Activated naive CD4-positive, alpha-beta T cell treated with anti-CD3 and anti-CD28 coated beads for 36 hours (primary cell): ENCODE data around the gene SCAMP5. TPM values are rescaled to one million over a fixed set of nuclear protein-coding genes. Genes with fewer than 3 reads are reported as not detected.

Experiments used
- CTCF ChIA-PET: fragments of 350-600 bp; sonication (Branson Sonifier 250); formaldehyde crosslinking; loops from one replicate; lab custom pipeline; 2021; ENCODE audit warnings: antibody characterized with exemption; lab: Charles Lee
- DNase-seq: peaks from one replicate; pipeline ENCODE4 v3.0.0-alpha.2; 2020
- H3K27ac Mint-ChIP-seq: one replicate; pipeline ENCODE4 v1.8.0; 2021; ENCODE audit warnings: mild to moderate bottlenecking, mixed read lengths
- H3K27me3 Mint-ChIP-seq: one replicate; pipeline ENCODE4 v1.8.0; 2021; ENCODE audit warnings: low read depth, mixed read lengths
- H3K36me3 Mint-ChIP-seq: one replicate; pipeline ENCODE4 v1.8.0; 2021; ENCODE audit warnings: low read depth, mixed read lengths
- H3K4me1 Mint-ChIP-seq: one replicate; pipeline ENCODE4 v1.8.0; 2021; ENCODE audit warnings: low read depth, mixed read lengths
- H3K4me3 Mint-ChIP-seq: one replicate; pipeline ENCODE4 v1.8.0; 2021; ENCODE audit warnings: mild to moderate bottlenecking, moderate library complexity, mixed read lengths
- H3K9me3 Mint-ChIP-seq: one replicate; pipeline ENCODE4 v1.8.0; 2021; ENCODE audit warnings: mixed read lengths
- intact Hi-C: fragments of 100-400 bp; cut with micrococcal nuclease; formaldehyde crosslinking; loops from one replicate; pipeline ENCODE4 v1.15.1; 2023
- total RNA-seq, 2 experiments: library from RNA; stranded (reverse); gene quantifications; one replicate each; pipeline ENCODE4 v1.2.3, GENCODE V29; 2021

SCAMP5 gene
- total RNA-seq, 2 experiments from 2014 or later: 0.15 to 0.38 TPM

DNA sequence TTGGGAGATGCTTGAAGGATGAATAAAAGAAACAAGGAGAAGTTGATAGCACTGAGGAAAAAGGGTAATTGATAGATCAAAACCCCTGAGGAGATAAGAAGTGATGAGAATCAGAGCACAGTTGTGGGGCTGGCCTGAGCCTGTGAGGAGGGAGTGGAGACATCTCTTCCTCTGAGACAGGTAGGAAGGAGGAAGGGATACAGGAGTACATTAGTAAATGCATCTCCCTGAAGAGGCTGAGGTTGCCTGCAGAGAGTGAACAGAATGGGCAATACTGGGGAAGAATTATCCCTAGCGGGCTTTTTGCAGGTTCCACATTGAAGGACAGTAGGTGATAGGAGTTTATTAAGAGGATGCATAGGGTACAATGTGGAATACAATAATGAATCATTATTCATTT, 17.3 kb upstream of the SCAMP5 start:
- no peak overlapping the region for H3K4me3 Mint-ChIP-seq
- intact Hi-C loops: no loop called here
- no peak overlapping the region for H3K27ac Mint-ChIP-seq
- DNase-seq: no peak
- CTCF ChIA-PET: interaction anchor here (0.6 to 1.3 kb wide), 3 partner anchors 223 to 1718 kb away, joined by 3 read pairs; no protein-coding TSS in a partner anchor
- H3K27me3 Mint-ChIP-seq: peaks cover 7% of the 10 kb centered on the region
- no peaks in the 10 kb centered on the region for H3K36me3 Mint-ChIP-seq
- peaks cover 6% of the 10 kb centered on the region for H3K4me1 Mint-ChIP-seq
- no peaks in the 10 kb centered on the region for H3K9me3 Mint-ChIP-seq

DNA sequence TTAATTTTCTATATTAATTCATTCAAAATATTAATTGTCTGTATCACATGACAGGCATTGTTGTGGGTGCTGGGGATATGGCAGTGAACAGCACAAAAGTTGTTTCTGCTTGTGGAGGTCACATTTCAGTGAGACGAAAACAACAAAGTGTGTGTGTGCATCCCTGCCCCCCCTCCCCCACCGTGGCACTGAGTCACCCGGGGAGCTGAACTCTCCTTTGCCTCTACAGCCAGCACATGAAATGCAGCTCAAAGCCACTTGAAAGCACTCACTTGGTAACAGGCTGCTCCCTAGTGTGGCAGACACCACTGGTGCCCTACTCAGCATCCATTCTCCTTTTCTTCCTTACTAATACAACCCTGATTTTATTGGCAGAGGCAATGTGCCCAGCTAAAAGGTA, 16.9 kb upstream of the SCAMP5 start:
- Mint-ChIP-seq H3K27ac (no peak overlapping the region), H3K9me3 (no peaks in the 10 kb centered on the region), H3K27me3 (peaks cover 7% of the 10 kb centered on the region), H3K4me3 (no peak overlapping the region), H3K4me1 (peaks cover 7% of the 10 kb centered on the region), H3K36me3 (no peaks in the 10 kb centered on the region)
- CTCF ChIA-PET: interaction anchor here (0.6 to 1.3 kb wide), 2 partner anchors 222 to 298 kb away, joined by 3 read pairs; no protein-coding TSS in a partner anchor
- DNase-seq: peak; percentile 46
- intact Hi-C loops: no loop called here

DNA sequence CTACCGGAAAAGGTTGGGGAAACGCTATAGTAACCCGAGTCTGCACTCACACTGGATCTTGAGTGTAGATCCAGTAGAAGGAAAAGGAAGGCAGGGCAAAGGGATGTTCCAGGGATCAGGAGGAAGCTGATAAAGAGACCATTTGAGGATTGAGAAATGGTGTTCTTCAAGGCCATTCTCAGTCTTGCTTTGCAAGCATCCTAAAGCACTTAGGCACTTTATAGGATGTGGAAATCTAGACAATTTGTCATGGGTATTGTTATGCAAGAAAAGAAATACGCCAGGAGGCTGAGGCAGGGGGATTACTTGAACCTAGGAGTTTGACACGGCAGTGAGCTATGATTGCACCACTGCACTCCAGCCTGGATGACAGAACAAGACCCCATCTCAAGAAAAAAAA, 13.2 kb upstream of the SCAMP5 start:
- Mint-ChIP-seq H3K36me3 (no peaks in the 10 kb centered on the region), H3K4me1 (peaks cover 13% of the 10 kb centered on the region), H3K4me3 (no peak overlapping the region), H3K27ac (no peak overlapping the region), H3K9me3 (no peaks in the 10 kb centered on the region), H3K27me3 (peaks cover 10% of the 10 kb centered on the region)
- intact Hi-C loops: no loop called here
- no peak for DNase-seq
- CTCF ChIA-PET: no interaction called here

DNA sequence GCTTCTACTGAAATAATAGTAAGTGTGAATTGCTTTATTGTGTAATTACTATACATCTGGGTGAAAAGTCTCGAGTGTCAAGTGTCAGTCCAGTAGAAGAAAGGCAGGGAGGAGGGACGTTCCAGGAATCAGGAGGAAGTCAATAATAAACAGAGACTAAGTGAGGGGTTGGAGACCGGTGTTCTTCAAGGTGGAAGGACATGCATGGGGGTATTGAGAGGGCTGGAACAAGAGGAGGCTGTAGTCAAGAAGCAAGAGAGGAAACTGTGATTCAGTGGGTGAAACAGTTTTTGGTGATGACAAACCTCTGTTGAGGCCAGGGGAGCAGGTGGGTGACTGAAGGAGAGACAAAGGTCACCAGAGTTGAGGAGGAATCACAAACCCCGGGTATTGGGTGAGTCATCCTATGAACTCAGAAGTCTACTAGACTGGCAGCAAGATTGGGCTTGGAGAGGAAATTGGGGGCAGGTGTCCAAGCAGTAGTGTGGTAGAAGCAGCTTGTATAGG, 11.6 kb upstream of the SCAMP5 start:
- CTCF ChIA-PET: interaction anchor here (0.7 kb wide), 1 partner anchor 27 kb away, joined by 4 read pairs; no protein-coding TSS in a partner anchor
- Mint-ChIP-seq H3K9me3 (no peaks in the 10 kb centered on the region), H3K36me3 (no peaks in the 10 kb centered on the region), H3K4me1 (peaks cover 7% of the 10 kb centered on the region), H3K27ac (peak overlapping the region; percentile 0), H3K27me3 (peaks cover 10% of the 10 kb centered on the region), H3K4me3 (no peak overlapping the region)
- intact Hi-C loops: loop anchor here (1.0 kb wide), 1 partner anchor 138 kb away; no protein-coding TSS in a partner anchor
- DNase-seq: peak; percentile 67

DNA sequence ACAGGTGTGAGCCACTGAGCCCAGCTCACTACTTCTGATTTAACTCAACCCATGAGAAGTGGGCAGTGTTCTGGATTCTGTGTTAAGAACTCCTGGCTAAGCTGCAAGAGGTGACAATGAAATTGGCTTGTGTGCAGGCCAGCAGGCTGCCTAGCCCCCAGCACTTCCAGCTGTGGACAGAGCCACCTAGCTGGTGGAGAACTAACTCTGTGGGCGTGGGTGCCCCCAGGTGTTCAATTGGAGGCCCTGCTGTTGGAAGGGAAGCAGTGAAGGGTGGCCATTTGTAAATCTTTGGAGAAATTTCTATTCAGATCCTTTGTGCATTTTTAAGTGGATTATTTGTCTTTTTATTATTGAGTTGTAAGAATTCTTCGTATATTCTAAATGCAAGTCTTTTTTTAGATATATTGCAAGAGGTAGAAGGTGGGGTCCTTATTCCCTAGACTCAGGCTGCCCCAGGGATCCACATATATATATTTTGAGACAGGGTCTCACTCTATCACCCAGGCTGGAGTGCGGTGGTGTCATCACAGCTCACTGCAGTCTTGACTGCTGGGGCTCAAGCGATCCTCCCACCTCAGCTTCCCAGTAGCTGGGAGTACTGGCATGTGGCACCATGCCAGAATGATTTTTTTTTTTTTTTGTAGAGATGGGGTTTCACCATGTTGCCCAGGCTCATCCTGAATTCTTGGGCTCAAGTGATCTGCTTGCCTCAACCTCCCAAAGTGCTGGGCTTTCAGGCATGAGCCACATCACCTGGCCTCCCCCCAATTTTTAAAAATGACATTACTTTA, 7.2 kb upstream of the SCAMP5 start:
- peak; percentile 73 for DNase-seq

DNA sequence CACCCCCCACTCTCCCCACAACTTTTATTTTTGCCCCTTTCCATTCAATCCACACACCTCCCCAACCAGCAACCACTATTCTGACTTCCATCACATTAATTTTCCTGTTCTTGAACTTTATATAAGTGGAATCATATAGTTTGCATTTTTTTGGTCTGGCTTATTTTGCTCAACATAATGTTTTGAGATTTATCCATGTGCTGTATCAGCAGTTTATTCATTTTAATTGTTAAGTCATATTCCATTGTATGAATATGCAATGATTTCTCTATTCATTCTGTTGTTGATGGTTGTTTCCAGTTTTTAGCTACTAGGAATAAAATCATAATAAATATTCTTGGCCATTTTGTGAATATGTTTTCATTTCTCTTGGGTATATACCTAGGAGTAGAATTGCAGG, 5.8 kb upstream of the SCAMP5 start:
- Mint-ChIP-seq H3K27me3 (peaks cover 8% of the 10 kb centered on the region), H3K27ac (no peak overlapping the region), H3K4me3 (no peak overlapping the region), H3K9me3 (no peaks in the 10 kb centered on the region), H3K4me1 (peaks cover 4% of the 10 kb centered on the region), H3K36me3 (no peaks in the 10 kb centered on the region)
- no peak for DNase-seq
- intact Hi-C loops: no loop called here
- CTCF ChIA-PET: no interaction called here

More for the DNA sequence above, 7.2 kb upstream of the SCAMP5 start:
- H3K9me3 Mint-ChIP-seq: no peaks in the 10 kb centered on the region
- peaks cover 6% of the 10 kb centered on the region for H3K27me3 Mint-ChIP-seq
- no peaks in the 10 kb centered on the region for H3K36me3 Mint-ChIP-seq
- H3K4me3 Mint-ChIP-seq: no peak overlapping the region
- no peak overlapping the region for H3K27ac Mint-ChIP-seq
- intact Hi-C loops: loop anchor here (1.0 kb wide), 2 partner anchors 32 to 217 kb away; partner anchors contain the start of gene RPP25
- peaks cover 11% of the 10 kb centered on the region for H3K4me1 Mint-ChIP-seq
- CTCF ChIA-PET: interaction anchor here (0.6 to 0.8 kb wide), 3 partner anchors 31 to 87 kb away, joined by 3 read pairs; partner anchors contain the start of genes PPCDC and RPP25

DNA sequence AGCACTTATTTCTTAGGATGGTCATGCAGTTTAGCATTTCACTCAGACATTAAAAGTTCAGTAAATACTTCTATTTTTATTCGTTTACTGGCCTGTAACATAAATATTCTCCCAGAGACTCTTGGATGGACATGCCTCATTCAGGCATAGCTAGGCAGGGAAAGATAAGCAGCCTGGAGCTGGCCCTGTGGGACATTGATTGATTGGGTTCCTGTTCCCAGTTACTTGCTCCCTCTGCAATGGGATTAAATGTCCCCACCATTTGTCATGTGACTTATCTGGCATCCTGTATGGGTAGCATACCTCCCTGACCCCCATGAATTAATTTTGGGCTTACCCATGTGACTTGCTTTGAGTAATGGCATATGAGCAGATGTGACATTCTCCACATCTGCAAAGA, 2.7 kb upstream of the SCAMP5 start:
- no peak for DNase-seq
- Mint-ChIP-seq H3K36me3 (no peaks in the 10 kb centered on the region), H3K27me3 (peaks cover 22% of the 10 kb centered on the region), H3K4me1 (peaks cover 15% of the 10 kb centered on the region), H3K9me3 (no peaks in the 10 kb centered on the region), H3K4me3 (no peak overlapping the region), H3K27ac (no peak overlapping the region)
- CTCF ChIA-PET: no interaction called here
- intact Hi-C loops: no loop called here

DNA sequence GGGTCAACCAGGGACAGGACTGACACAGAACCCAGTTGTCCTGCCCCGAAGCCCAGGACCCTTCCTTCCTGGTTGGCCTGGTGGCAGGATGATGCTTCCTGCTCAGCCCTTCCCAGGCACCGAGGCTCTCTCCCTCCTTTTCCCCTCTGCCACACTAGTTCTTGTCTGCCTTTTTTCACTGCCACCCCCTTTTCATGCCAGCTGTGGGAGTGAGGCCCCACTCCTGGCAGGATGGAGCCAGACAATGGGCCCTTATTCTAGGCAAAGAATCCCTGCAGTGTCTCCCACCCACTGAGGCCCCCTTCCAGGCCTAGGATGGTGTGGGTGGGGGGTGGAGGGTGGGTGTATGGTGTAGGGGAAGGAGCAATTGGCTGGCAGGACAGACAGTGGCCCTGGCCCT, 1.1 kb upstream of the SCAMP5 start:
- intact Hi-C loops: no loop called here
- Mint-ChIP-seq H3K9me3 (no peaks in the 10 kb centered on the region), H3K27ac (no peak overlapping the region), H3K36me3 (no peaks in the 10 kb centered on the region), H3K4me3 (no peak overlapping the region), H3K27me3 (peaks cover 31% of the 10 kb centered on the region), H3K4me1 (peaks cover 15% of the 10 kb centered on the region)
- CTCF ChIA-PET: no interaction called here
- DNase-seq: no peak

DNA sequence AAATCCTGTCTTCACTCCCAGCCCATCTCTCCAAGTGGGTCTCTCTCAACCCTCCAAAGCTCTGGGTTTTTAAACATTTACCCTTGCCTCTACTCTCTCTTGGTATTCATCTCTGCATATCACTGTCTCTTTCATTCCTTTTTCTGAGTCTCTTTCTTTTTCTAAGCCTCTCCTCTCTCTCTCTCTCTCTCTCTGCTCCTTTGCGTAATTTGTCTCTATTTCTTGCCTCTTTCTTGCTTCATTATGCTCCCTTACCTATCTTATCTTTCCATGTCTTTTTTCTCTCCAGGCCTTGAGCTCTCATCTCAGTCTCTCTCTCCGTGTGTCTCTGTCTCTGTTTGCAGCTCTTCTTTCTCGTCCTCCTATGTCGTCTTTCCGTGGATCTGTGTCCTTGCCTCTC, 678 bp upstream of the SCAMP5 start:
- Mint-ChIP-seq H3K36me3 (no peaks in the 10 kb centered on the region), H3K9me3 (no peaks in the 10 kb centered on the region), H3K27me3 (peaks cover 33% of the 10 kb centered on the region), H3K4me1 (peaks cover 15% of the 10 kb centered on the region), H3K4me3 (peak overlapping the region; percentile 65), H3K27ac (no peak overlapping the region)
- intact Hi-C loops: loop anchor here (1.0 to 5.0 kb wide), 2 partner anchors 38 to 167 kb away; partner anchors contain the start of genes CPLX3 and RPP25
- CTCF ChIA-PET: no interaction called here
- no peak for DNase-seq

DNA sequence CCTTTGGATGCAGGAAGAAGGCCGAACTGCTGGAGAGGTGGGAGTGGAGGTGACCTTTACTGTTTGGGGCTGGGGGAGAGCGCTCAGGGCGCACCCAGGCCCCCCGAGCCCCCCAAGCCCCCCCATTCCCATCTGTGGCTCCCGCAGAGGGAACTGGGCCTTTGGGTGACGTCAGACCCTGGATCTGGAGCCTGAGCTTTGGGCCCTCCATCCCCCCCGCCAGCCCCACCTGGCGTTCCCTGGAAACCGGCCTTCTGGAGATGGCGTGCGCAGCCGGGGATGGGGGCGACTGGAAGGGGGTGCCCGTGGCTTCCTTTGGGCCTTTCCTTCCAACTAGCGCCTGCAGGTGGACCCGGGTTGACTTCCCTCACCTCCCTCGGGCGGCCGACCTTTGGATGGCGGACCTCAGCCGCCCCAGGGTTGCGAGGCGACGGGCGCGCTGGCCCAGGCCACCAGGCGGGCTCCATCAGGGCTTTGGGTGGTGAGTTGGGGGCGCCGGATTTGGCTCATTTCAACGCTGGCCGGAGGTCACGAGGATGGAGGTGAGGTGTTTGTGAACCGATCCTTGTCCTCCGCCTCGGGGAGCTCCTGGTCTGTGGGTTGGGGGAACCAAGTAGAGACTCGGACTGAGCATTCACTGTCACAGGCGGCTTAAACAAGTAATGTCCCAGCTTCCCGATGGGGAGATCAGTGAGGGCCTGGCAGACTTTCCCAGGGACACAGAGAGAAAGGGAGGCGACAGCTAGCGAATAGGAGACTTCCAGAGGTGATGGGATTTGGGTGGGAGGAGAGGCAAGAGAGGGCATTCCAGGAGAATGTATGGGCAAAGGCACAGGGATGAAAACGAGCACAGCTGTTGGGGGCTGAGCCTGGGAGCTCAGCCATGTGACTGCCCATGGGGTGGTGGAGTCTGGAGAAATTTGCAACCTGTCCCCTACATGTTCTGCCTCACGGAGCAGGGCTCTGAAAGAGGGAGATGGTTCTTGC, 709 bp downstream of the SCAMP5 start:
- CTCF ChIA-PET: no interaction called here
- H3K4me1 Mint-ChIP-seq: peaks cover 12% of the 10 kb centered on the region
- peak overlapping the region; percentile 65 for H3K4me3 Mint-ChIP-seq
- peaks cover 33% of the 10 kb centered on the region for H3K27me3 Mint-ChIP-seq
- no peak overlapping the region for H3K27ac Mint-ChIP-seq
- intact Hi-C loops: loop anchor here (1.0 to 5.0 kb wide), 2 partner anchors 40 to 169 kb away; partner anchors contain the start of genes CPLX3 and RPP25
- no peaks in the 10 kb centered on the region for H3K9me3 Mint-ChIP-seq
- no peak for DNase-seq
- no peaks in the 10 kb centered on the region for H3K36me3 Mint-ChIP-seq

DNA sequence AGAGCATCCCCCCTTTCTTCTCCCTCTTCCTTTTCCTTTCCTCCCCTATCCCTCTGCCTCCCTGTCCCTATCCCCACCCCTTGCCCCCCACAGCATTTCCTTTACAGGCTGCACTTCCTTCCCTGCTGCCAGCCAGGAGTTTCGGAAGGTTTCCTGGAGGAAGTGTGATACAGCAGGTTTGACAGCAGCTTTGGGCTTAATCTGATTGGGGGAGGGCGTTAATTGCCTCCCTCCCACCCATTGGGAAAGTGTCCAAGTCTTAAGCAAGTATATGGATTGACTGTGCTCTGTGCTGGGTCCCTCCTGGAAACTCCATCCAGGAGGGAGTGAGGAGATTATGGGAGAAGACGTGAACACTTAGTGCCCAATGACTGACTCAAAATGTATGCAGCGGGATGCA, 1.8 kb downstream of the SCAMP5 start:
- intact Hi-C loops: loop anchor here (5.0 kb wide), 1 partner anchor 170 kb away; the partner anchor contains the start of gene CPLX3
- peaks cover 33% of the 10 kb centered on the region for H3K27me3 Mint-ChIP-seq
- DNase-seq: no peak
- no peaks in the 10 kb centered on the region for H3K9me3 Mint-ChIP-seq
- H3K4me1 Mint-ChIP-seq: peaks cover 12% of the 10 kb centered on the region
- H3K36me3 Mint-ChIP-seq: no peaks in the 10 kb centered on the region
- no peak overlapping the region for H3K4me3 Mint-ChIP-seq
- CTCF ChIA-PET: no interaction called here
- no peak overlapping the region for H3K27ac Mint-ChIP-seq

DNA sequence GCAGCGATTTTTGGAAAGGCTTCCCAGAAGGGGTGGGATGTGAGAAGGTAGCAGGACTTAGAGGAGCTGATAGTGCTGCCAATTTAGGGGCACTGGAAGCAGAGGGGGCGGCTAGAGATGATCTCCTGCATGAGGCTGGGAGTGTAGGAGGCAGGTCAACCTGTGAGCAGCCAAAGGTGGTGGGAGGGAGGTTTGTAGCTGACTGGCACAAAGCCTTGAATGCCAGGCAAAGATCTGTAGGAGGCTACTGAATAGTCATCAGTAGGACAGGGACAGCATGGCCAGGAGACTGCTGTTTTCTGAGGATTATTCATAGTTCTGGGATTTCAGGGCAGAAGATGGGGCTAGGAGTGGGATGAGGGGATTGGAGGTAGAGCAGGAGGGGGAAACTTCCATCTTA, 2.2 kb downstream of the SCAMP5 start:
- CTCF ChIA-PET: no interaction called here
- no peaks in the 10 kb centered on the region for H3K9me3 Mint-ChIP-seq

More for the DNA sequence above, 2.2 kb downstream of the SCAMP5 start:
- Mint-ChIP-seq H3K27me3 (peaks cover 36% of the 10 kb centered on the region), H3K36me3 (no peaks in the 10 kb centered on the region), H3K4me3 (no peak overlapping the region), H3K4me1 (peaks cover 12% of the 10 kb centered on the region), H3K27ac (no peak overlapping the region)
- intact Hi-C loops: loop anchor here (5.0 kb wide), 1 partner anchor 170 kb away; the partner anchor contains the start of gene CPLX3
- no peak for DNase-seq
